Stimulated activated CD8-positive, alpha-beta memory T cell treated with anti-CD3 and anti-CD28 coated beads, Interleukin-4, amount 100 ng/mL, for 24 hours (primary cell): Measurements from ENCODE around the gene SP3.
A peak's percentile ranks its signal among the peaks of the same experiment; 100 is the strongest.

Experiments
- DNase-seq: peaks from one replicate; pipeline ENCODE4 v3.0.0-alpha.2; 2020; ENCODE audit warnings: low read depth

SP3 gene

DNA sequence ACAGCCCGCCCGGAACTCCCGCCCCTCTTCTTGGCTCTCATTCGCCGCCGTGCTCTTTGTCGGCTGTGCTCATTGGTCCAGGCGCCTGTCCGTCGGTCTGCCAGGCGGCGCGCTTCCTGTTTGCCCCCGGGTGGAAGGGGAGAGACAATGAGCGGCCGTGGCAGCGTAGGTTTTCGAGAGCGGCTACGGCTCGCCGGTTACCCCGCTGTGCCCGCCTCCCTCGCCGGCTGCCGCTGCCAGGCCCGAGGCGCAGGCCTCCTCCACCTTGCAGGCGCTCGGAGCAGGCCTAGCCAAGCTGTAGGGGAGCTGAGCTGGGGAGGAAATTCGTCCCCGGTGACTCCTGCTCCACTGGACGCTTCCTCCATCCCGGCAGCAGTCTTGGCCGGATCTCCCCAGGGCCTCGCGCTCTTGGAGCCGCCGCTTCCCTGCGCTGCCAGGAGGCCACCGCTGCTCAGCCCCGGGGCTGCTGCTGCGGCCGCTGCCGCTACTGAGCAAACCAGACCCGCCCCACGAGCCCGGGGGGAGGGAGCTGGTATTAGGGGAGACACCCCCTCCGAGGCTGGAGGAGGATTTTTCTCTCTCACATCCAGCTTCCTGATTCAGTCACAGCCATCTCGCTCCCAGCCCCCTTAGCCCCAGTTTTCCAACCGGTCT, at the start of gene SP3:
Gene SP3, minus strand, starts transcription at position 2 of the 654 bp plus-strand sequence. CDS start 202 bp downstream, outside the sequence.
- DNase-seq, result peak; percentile 91

DNA sequence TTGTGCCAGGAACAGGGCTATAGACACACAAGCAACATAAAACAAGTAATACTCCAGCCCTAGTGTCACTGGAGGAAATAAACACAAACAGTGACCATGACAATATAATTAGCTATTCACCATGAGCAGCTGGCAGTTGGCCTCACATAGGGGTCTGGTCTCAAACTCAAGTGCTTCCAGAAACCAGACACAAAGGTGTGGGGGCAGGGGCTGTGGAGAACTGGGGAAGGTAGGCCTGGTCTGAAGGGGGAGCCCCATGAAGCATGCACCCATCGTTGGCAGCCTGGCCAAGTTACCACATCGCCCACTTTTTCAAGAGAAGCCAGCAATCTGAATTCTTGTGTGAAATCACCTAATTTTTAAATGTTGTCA, 49.5 kb upstream of the SP3 start:
- no peak for DNase-seq

- no peak for DNase-seq
These were observed 49.0 kb upstream of the SP3 start for GRCh38 chr2:174014011-174014698.

- no peak for DNase-seq
These were observed 48.2 kb upstream of the SP3 start for GRCh38 chr2:174013315-174013751.

- peak; percentile 21 for DNase-seq
These were observed 47.5 kb upstream of the SP3 start for GRCh38 chr2:174012347-174013314.

DNA sequence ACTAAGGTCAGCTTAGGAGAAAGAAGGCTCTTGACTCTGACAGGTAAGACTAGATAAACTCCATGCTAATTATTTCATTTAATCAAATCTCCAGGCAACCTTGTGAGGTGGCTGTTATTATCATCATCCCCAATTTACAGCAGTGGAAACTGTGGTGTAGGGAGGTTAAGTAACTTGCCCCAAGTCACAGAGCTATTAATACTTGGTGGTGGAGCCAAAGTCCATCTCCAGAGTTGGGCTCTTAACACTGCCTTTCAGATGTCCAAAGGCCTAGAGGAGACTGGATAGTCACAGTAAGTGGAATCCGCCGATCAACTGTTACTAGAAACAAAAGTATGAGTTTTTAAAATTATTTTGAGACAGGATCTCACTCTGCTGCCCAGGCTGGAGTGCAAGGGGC, 46.6 kb upstream of the SP3 start:
- DNase-seq, result no peak

DNA sequence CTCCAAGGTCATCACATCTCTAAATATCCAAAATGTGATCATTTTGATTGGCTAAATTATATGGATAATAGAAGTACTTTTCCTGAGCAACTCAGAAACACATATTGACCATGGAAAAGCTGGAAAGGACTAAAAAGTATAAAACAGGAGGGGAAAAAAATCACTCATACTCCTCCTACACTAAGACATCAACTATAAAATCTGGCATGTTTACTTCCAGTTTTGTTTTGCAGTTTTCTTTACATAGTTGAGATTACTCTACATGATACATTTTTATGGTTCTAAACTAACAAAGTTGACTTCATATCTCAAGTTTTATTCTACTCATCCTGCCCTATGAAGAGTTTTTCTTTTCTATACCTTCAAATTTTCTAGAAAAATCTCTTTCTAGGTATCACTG, 46.0 kb upstream of the SP3 start:
- DNase-seq, result no peak

DNA sequence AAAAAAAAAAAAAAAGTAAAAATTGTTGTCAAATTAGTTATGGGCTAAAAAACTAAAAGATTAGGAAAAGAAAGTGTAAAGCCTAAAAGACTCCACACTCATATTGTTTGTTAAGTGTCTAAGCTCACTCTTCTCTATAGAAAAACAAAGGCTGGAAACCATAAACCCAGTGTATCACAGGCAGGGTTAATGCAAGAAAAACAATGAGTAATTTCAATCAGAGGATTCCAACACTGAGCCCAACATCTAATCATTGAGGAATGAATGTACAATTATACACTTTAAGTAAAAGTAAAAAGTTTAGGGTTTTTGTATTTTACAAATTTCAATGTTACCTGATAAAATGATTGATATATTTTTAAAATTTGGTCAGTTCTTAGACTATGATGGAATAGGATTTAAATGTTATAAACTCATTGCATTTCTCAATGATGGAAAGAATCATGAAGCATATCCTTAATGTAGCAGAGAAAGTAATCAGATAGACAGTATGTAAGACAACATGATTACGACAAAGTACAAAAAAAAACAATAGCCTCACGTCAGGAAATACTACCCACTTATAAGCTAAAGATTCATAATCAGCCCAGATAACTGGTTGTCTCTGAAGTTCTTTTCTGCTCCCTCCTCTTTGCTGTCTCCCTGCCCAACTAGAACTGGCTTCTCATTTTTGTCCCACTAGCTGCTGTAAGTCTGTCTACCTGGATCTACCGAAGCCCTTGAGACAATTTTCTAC, 44.5 kb upstream of the SP3 start:
- DNase-seq, result no peak

DNA sequence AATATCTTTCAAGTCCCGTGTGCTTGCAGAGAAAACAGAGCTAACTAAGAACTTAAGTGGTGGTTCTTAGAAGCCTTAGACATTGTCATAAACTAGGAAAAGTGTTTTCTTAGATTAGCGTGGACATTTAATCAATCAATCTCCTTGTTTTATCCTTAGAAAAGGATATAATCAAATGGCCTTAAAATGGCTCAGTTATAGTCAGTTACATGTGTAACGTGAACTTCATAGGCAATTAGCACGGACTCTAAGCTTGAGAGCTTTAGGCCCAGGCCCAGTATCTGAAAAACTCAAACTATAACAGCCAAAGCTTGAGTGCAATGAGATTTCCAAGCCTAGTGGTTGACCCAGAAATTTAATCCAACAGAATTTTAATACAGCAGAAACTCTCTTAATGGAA, 43.5 kb upstream of the SP3 start:
- no peak for DNase-seq

GRCh38 chr2:174007010-174007409, 41.8 kb upstream of the SP3 start:
- DNase-seq, result no peak

DNA sequence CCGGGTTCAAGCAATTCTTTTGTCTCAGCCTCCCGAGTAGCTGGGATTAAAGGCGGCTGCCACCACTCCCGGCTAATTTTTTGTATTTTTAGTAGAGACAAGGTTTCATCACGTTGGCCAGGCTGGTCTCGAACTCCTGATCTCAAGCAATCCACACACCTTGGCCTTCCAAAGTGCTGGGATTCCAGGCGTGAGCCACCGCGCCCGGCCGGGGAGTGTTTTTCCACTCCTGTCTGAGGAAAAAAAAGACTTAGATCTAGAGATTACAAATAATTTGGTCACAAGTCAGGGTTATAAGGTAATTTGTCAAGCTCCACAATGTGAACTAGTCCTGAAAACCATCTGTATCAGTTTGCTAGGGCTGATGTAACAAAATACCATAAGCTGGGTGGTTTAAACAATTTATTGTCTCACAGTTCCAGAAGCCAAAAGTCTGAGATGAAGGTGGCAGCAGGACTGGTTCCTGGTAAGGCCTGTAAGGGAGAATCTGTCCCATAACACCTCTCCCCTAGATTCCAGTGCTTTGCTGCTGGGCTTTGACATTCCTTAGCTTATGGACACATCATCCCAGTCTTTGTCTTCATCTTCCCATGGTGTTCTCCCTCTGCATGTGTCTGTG, 40.7 kb upstream of the SP3 start:
- no peak for DNase-seq

DNA sequence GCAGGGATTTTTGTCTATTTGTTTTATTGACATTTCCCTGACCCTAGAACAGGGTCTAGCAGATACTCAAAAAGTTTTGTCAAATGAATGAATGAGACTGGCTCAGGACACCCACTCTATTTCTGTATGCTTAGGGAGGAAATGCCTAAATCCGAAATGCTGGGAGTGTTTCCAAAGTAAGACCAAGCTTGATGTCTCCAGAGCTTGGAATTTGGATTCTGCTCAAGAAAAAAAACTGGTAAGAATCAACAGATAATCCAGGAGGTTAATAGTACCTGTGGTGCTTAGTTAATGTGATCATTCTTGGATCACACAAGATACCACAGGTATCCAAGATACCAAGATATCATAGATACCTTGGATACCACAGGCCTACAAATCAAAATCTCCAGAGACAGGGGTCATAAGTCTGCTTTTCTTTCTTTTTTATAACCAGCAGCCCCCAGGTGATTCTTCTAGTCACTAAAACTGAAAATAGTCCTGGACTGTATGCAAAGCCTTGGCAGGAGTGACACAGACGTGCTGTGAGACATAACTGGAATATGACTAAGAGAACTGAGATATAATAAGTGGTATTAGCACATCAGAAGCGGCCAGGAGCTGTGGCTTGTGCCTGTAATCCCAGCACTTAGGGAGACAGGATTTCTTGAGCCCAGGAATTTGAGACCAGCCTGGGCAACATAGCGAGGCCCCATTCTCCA, 39.9 kb upstream of the SP3 start:
- DNase-seq, result no peak

- DNase-seq, result no peak
These were observed 38.8 kb upstream of the SP3 start for GRCh38 chr2:174003720-174004695.

DNA sequence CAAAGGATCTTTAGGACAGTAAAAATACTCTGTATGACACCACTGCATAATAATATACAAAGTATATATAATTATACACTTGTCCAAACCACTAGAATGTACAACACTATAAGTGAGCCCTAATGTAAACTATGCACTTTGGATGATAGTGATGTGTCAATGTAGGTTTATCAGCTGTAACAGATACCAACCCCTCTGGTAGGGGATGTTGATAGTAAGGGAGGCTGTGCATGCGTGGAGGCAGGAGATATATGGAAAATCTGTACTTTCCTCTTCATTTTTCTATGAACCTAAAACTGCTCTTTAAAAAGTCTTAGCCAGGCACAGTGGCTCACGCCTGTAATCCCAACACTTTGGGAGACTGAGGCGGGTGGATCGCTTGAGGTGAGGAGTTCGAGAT, 37.5 kb upstream of the SP3 start:
- DNase-seq, result no peak

- no peak for DNase-seq
These were observed 35.9 kb upstream of the SP3 start for GRCh38 chr2:174001107-174001506.

GRCh38 chr2:173999724-174000123, 34.6 kb upstream of the SP3 start:
- DNase-seq, result no peak

DNA sequence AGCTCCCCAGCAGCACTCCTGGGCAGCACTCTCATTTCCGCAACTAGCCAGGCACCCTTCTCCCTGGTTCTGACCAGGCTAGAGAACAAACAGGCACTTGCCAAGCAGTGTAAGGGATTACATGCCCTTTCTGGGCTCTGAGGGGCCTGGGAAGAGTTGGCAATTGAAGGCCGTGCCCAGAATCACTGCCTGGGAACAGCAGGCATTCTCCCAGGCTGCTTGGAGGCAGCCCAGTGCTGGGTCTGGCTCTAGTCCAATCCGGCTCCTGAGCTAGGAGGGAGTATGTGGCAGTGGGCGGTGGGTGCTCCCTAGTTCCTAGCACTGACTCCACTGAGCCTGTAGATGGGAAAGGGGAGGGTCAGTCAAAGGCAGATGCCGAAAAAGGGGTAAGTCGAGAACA, 34.1 kb upstream of the SP3 start:
- no peak for DNase-seq

DNA sequence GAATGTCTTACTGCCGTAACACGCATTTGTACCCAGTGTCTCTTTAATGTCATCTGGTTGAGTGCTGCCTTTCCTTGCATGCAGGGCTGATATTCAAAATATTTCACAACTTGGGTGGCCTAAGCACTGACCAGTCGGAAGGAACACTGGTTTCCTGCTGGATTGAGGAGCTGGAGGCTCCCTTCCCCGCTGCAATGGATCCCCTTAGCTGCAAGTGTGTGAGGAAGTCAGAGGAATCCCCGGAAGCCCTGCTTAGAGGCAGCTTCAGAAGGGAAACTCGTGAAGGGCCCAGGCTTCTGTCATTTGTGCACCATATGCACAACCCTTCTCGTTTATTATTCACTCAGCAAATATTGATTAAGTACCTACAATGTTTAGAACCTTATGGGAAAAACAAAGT, 33.2 kb upstream of the SP3 start:
- DNase-seq, result no peak

- no peak for DNase-seq
These were observed 32.6 kb upstream of the SP3 start for GRCh38 chr2:173997753-173998152.

- no peak for DNase-seq
These were observed 32.1 kb upstream of the SP3 start for GRCh38 chr2:173997269-173997668.
